Measurements from ENCODE around the gene KLF15.

DNA sequence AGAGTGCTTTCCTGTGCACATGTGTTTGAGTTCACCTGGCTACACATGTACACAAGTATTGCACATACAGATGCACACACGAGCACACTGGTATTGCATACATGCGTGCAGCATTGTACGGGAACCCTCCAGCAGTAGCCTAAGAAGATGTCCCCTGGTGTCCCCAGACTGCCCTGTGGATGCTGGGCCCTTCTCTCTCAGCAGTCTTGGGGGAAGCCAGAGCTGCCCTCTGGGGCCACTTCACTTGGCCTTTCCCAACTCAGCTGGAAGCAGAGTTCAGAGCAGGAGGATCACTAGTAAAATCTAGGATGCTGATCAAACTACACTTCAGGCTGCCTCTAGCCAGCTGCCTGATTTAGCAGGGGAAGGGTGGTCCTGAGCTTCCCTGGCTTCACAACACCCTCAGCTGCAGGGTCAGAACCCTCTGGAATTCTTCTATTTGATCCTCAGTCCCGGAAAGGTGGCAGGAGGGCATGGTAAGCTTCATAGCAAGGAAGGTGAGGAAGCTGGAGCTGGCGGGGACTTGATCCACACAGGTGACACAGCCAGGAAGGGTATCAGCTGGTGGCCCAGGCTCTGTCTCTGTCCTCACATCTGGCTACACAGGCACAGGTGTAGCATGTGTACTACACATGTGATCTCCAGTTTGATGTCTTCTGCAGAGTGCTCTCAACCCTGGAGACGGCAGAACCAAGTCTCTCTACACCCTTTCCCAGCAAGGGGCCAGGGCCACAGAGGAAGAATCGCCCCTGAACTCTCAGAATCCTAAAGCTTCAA is 36.5 kb downstream of the KLF15 start:
- no peak for TF ChIP-seq RFX5 (IDR thresholded peaks at IDR 0.05)
- TF ChIP-seq, protein P1, sequence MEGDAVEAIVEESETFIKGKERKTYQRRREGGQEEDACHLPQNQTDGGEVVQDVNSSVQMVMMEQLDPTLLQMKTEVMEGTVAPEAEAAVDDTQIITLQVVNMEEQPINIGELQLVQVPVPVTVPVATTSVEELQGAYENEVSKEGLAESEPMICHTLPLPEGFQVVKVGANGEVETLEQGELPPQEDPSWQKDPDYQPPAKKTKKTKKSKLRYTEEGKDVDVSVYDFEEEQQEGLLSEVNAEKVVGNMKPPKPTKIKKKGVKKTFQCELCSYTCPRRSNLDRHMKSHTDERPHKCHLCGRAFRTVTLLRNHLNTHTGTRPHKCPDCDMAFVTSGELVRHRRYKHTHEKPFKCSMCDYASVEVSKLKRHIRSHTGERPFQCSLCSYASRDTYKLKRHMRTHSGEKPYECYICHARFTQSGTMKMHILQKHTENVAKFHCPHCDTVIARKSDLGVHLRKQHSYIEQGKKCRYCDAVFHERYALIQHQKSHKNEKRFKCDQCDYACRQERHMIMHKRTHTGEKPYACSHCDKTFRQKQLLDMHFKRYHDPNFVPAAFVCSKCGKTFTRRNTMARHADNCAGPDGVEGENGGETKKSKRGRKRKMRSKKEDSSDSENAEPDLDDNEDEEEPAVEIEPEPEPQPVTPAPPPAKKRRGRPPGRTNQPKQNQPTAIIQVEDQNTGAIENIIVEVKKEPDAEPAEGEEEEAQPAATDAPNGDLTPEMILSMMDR (IDR thresholded peaks at IDR 0.05) = no peak
- TF ChIP-seq RNF2 (IDR thresholded peaks at IDR 0.05; ENCODE audit: borderline replicate concordance, low read depth) = no peak
- no peak for TF ChIP-seq SMC3 (IDR thresholded peaks at IDR 0.05)
- TF ChIP-seq POLR2A (IDR thresholded peaks at IDR 0.05; ENCODE audit: low read length) = no peak
- TF ChIP-seq, protein P2, sequence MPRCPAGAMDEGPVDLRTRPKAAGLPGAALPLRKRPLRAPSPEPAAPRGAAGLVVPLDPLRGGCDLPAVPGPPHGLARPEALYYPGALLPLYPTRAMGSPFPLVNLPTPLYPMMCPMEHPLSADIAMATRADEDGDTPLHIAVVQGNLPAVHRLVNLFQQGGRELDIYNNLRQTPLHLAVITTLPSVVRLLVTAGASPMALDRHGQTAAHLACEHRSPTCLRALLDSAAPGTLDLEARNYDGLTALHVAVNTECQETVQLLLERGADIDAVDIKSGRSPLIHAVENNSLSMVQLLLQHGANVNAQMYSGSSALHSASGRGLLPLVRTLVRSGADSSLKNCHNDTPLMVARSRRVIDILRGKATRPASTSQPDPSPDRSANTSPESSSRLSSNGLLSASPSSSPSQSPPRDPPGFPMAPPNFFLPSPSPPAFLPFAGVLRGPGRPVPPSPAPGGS (IDR thresholded peaks at IDR 0.05) = no peak
- TF ChIP-seq, protein P3, sequence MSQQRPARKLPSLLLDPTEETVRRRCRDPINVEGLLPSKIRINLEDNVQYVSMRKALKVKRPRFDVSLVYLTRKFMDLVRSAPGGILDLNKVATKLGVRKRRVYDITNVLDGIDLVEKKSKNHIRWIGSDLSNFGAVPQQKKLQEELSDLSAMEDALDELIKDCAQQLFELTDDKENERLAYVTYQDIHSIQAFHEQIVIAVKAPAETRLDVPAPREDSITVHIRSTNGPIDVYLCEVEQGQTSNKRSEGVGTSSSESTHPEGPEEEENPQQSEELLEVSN (IDR thresholded peaks at IDR 0.05; ENCODE audit: borderline replicate concordance, low read depth) = no peak
- no peak for TF ChIP-seq EHMT2 (IDR thresholded peaks at IDR 0.05; ENCODE audit: low read depth)
- TF ChIP-seq HDAC2 (IDR thresholded peaks at IDR 0.05) = no peak
- no peak for TF ChIP-seq MAZ (IDR thresholded peaks at IDR 0.05; ENCODE audit: borderline replicate concordance, low read depth, low read length)
- TF ChIP-seq POLR2AphosphoS2 (conservative IDR thresholded peaks at IDR 0.05; ENCODE audit: low read length) = no peak
- TF ChIP-seq, protein P4, sequence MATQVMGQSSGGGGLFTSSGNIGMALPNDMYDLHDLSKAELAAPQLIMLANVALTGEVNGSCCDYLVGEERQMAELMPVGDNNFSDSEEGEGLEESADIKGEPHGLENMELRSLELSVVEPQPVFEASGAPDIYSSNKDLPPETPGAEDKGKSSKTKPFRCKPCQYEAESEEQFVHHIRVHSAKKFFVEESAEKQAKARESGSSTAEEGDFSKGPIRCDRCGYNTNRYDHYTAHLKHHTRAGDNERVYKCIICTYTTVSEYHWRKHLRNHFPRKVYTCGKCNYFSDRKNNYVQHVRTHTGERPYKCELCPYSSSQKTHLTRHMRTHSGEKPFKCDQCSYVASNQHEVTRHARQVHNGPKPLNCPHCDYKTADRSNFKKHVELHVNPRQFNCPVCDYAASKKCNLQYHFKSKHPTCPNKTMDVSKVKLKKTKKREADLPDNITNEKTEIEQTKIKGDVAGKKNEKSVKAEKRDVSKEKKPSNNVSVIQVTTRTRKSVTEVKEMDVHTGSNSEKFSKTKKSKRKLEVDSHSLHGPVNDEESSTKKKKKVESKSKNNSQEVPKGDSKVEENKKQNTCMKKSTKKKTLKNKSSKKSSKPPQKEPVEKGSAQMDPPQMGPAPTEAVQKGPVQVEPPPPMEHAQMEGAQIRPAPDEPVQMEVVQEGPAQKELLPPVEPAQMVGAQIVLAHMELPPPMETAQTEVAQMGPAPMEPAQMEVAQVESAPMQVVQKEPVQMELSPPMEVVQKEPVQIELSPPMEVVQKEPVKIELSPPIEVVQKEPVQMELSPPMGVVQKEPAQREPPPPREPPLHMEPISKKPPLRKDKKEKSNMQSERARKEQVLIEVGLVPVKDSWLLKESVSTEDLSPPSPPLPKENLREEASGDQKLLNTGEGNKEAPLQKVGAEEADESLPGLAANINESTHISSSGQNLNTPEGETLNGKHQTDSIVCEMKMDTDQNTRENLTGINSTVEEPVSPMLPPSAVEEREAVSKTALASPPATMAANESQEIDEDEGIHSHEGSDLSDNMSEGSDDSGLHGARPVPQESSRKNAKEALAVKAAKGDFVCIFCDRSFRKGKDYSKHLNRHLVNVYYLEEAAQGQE (IDR thresholded peaks at IDR 0.05) = no peak
- TF ChIP-seq RCOR1 (IDR thresholded peaks at IDR 0.05; ENCODE audit: low read depth, low read length) = no peak
- TF ChIP-seq BHLHE40 (IDR thresholded peaks at IDR 0.05; ENCODE audit: low read depth, low read length) = no peak
